ENCODE data around the gene GTF2A2. TPM values are rescaled to one million over a fixed set of nuclear protein-coding genes. Genes with fewer than 3 reads are reported as not detected.

Gene GTF2A2
- total RNA-seq, 1 experiment from 2014 or later: 175 TPM

DNA sequence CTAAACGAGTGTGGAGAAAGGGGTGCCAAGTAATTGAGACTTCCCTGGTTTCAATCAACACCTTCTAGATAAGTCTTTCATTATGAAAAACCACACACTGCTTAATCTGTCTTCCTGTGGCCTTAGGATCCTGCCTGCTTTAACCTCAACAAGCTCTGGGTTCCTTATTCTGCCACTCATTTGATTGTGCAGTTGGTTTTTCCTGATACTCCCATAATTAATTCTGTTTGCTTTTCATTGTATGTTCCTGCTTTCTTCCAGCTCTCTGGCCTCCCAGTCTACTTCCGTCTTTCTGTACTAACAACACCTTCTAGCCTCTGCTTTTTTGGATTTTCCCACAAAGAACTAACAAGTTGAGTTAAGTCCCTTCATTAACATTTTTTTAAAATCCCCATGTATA lies 66.0 kb downstream of the GTF2A2 start:
- Histone ChIP-seq H3K4me1 (ENCODE audit: control insufficient read depth in 1 of 2, insufficient read depth in 2 of 2, low read length in 2 of 2) (peaks cover 12 to 19% of the 10 kb centered on the region in 2 experiments), H3K9me3 (ENCODE audit: control insufficient read depth in 1 of 2, insufficient read depth in 1 of 2, low read depth in 1 of 2, low read length in 2 of 2) (no peaks in the 10 kb centered on the region), H3K36me3 (ENCODE audit: control insufficient read depth in 1 of 2, insufficient read depth in 2 of 2, low read length in 2 of 2) (no peaks in the 10 kb centered on the region), H3K79me2 (ENCODE audit: insufficient read depth, low read length) (no peaks in the 10 kb centered on the region), H3K27me3 (ENCODE audit: insufficient read depth, low read length) (no peaks in the 10 kb centered on the region), H3K4me3 (replicated peaks in 1 of 2; ENCODE audit: low read depth in 1 of 2, low read length in 2 of 2) (no peak overlapping the region), H4K20me1 (ENCODE audit: insufficient read depth) (no peaks in the 10 kb centered on the region), H3K9me2 (ENCODE audit: insufficient read depth) (no peaks in the 10 kb centered on the region), H2AFZ (ENCODE audit: low read depth, low read length, poor library complexity, severe bottlenecking) (no peak overlapping the region), H3K27ac (ENCODE audit: low read depth, low read length) (no peak overlapping the region), H3K9ac (ENCODE audit: low read length) (no peak overlapping the region), H3K4me2 (ENCODE audit: low read length) (no peak overlapping the region)
- ChIA-PET CTCF (interaction anchor here (0.6 kb wide), 1 partner anchor 58 kb away, joined by 3 read pairs; no protein-coding TSS in a partner anchor), RAD21 (ENCODE audit: low non-redundant PET in 1 of 2, low total read pairs in 2 of 2, uncharacterized antibody in 2 of 2, unreplicated experiment in 2 of 2) (no interaction called here), POLR2A (no interaction called here)
- TF ChIP-seq FOSL1 (IDR thresholded peaks at IDR 0.05; ENCODE audit: low read depth) (no peak), CBX3 (IDR thresholded peaks at IDR 0.05; ENCODE audit: low read depth) (no peak), ELF1 (IDR thresholded peaks at IDR 0.05; ENCODE audit: borderline replicate concordance, low read depth) (no peak), ZNF274 (IDR thresholded peaks at IDR 0.05; ENCODE audit: low read depth, low read length) (no peak), POLR2A (IDR thresholded peaks at IDR 0.05; ENCODE audit: borderline replicate concordance, extremely low read depth, insufficient read depth, insufficient read length) (no peak)
- intact Hi-C loops (cut with micrococcal nuclease): no loop called here
- DNase-seq (ENCODE audit: low read depth, low spot score): no peak
- no TSS peak for BruUV-seq (replicated peaks)
- ATAC-seq: no peak

DNA sequence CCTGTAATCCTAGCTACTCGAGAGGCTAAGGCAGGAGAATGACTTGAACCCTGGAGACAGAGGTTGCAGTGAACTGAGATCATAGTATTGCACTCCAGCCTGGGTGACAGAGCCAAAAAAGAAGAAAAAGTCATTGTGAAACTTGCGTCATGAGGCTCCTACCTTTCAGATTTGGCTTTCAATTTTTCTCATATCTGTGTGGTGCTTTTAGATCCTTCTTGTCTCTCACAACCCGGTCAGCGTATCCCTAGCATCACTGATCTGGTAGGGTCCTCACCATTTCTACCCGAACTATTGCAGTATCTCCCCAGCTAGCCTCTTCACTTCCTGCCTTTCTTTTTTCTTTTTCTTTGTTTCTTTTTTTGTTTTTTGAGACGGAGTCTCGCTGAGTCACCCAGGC lies 67.3 kb downstream of the GTF2A2 start:
- Histone ChIP-seq H3K9me3 (ENCODE audit: control insufficient read depth in 1 of 2, insufficient read depth in 1 of 2, low read depth in 1 of 2, low read length in 2 of 2) (no peaks in the 10 kb centered on the region), H3K79me2 (ENCODE audit: insufficient read depth, low read length) (no peaks in the 10 kb centered on the region), H4K20me1 (ENCODE audit: insufficient read depth) (no peaks in the 10 kb centered on the region), H3K36me3 (ENCODE audit: control insufficient read depth in 1 of 2, insufficient read depth in 2 of 2, low read length in 2 of 2) (no peaks in the 10 kb centered on the region), H3K27ac (ENCODE audit: low read depth, low read length) (no peak overlapping the region), H3K9me2 (ENCODE audit: insufficient read depth) (no peaks in the 10 kb centered on the region), H3K9ac (ENCODE audit: low read length) (no peak overlapping the region), H3K27me3 (ENCODE audit: insufficient read depth, low read length) (no peaks in the 10 kb centered on the region), H2AFZ (ENCODE audit: low read depth, low read length, poor library complexity, severe bottlenecking) (no peak overlapping the region), H3K4me1 (ENCODE audit: control insufficient read depth in 1 of 2, insufficient read depth in 2 of 2, low read length in 2 of 2) (peaks cover 12 to 24% of the 10 kb centered on the region in 2 experiments), H3K4me3 (replicated peaks in 1 of 2; ENCODE audit: low read depth in 1 of 2, low read length in 2 of 2) (no peak overlapping the region), H3K4me2 (ENCODE audit: low read length) (no peak overlapping the region)
- ChIA-PET RAD21 (ENCODE audit: low non-redundant PET in 1 of 2, low total read pairs in 2 of 2, uncharacterized antibody in 2 of 2, unreplicated experiment in 2 of 2) (no interaction called here), CTCF (no interaction called here), POLR2A (no interaction called here)
- no peak for DNase-seq (ENCODE audit: low read depth, low spot score)
- ATAC-seq: no peak
- intact Hi-C loops (cut with micrococcal nuclease): no loop called here
- no TSS peak for BruUV-seq (replicated peaks)
- TF ChIP-seq, protein P1, sequence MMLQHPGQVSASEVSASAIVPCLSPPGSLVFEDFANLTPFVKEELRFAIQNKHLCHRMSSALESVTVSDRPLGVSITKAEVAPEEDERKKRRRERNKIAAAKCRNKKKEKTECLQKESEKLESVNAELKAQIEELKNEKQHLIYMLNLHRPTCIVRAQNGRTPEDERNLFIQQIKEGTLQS (IDR thresholded peaks at IDR 0.05): no peak
- TF ChIP-seq YY1 (IDR thresholded peaks at IDR 0.05; ENCODE audit: extremely low read depth, insufficient replicate concordance, low read depth, low read length) (no peak), CEBPB (IDR thresholded peaks at IDR 0.05; ENCODE audit: low read depth) (no peak), FOSL1 (IDR thresholded peaks at IDR 0.05; ENCODE audit: low read depth) (no peak), EZH2phosphoT487 (IDR thresholded peaks at IDR 0.05; ENCODE audit: borderline replicate concordance) (no peak), SRF (IDR thresholded peaks at IDR 0.05; ENCODE audit: low read depth) (no peak), RAD21 (IDR thresholded peaks at IDR 0.05; ENCODE audit: low read depth) (no peak), EZH2 (IDR thresholded peaks at IDR 0.05) (no peak)

Other genes with a start within 250 kb of the GTF2A2 start
- 6.6 TPM for gene FAM81A, start 219.3 kb downstream of the GTF2A2 start, total RNA-seq (2021; ENCODE audit: unreplicated experiment)
- 5.6 TPM for gene GCNT3, start 45.7 kb downstream of the GTF2A2 start, total RNA-seq (2021; ENCODE audit: unreplicated experiment)
- 53.1 TPM for gene BNIP2, start 31.8 kb upstream of the GTF2A2 start, total RNA-seq (2021; ENCODE audit: unreplicated experiment)